HG03064 (cell line): ENCODE results near the gene GLIS1.
"Not testable (repeated sequence)": the region's sequence is repeated elsewhere in the genome, so short reads cannot be mapped to it uniquely, and the experiment has no call there.

Source experiments
- ATAC-seq: cut with Tn5 transposase; IDR thresholded peaks from one replicate; pipeline ENCODE4 v1.9.1; 2021; ENCODE audit warnings: low read depth; ENCODE audit not compliant: unreplicated experiment

GLIS1 gene

DNA sequence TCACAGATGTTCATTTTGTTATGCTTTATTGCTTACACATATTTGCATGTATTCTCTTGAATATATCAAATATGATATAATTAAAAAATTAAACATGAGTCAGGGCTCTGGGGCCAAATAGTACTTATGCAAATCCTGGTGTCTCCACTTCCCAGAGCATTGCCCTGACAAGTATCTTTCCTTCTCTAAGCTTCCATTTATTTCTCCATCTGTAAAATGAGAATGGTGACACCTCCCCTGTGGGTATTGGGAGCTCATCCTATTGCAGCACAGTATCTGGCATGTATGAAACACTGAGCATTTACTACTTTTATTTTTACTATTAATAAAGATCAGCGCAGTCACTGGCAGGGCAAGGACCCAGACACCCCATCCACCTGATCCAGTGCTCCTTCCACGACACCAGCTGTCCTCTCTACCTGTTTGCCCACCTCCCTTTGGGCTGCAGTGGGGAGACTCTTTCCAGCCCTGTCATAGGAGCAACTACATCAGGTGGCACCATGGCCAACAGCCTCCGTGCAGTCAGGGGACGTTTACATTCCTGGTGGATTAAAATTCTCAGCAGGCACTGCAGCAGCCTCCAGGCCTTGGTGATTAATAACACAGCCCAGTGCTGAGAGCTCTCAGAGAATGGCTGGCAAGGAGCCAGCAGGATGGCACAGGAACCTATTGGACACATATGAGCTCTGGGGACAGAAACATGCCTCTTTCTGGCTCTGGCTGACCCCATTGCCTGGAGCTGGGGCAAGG is 166.7 kb downstream of the GLIS1 start:
- ATAC-seq, result no peak

- ATAC-seq, result no peak
These were observed 170.4 kb downstream of the GLIS1 start for GRCh38 chr1:53568540-53568939.

DNA sequence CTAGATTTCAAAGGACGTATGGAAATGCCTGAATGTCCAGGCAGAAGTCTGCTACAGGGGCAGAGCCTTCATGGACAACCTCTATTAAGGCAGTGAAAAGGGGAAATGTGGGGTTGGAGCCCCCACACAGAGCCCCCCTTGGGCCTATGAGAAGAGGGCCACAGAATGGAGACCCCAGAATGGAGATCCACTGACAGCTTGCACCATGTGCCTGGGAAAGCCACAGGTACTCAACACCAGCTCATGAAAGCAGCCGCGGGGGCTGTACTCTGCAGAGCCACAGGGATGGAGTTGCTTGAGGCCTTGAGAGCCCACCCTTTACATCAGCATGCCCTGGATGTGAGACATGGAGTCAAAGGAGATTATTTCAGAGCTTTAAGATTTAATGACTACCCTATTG is 171.1 kb downstream of the GLIS1 start:
- ATAC-seq, result no peak

DNA sequence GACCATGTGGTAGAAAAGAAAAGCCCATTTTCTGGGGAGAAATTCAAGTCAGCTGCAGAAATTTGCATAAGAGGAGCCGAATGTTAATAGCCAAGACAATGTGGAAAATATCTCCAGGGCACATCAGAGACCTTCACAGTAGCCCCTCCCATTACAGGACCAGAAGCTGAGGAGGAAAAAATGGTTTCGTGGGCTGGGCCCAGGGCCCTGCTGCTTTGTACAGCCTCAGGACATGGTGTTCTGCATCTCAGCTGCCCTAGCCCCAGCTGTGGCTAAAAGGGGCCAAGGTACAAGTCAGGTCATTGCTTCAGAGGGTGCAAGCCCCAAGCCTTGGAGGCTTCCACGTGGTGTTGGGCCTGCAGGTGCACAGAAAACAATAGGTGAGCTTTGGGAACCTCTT is 171.5 kb downstream of the GLIS1 start:
- no peak for ATAC-seq

GRCh38 chr1:53563611-53564010 is 175.4 kb downstream of the GLIS1 start:
- no peak for ATAC-seq

DNA sequence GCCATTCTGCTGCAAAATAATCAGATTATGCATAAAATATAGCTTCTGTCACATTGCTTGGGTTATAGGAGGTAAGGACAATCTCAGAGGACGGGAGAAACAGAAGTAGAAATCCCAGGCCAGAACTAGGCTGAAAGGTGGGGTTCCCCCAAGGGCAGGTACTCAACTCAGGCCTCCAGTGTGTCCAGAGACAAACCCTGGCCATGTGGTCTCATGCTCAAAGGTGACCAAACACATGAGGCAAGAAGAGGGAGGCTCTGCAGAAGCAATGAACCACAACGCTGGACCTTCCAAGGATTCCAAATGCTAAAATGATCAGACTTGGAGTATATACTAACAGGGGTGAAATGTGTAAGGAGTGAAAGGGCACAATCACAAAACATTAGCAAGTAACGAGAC is 176.0 kb downstream of the GLIS1 start:
- ATAC-seq, result no peak

DNA sequence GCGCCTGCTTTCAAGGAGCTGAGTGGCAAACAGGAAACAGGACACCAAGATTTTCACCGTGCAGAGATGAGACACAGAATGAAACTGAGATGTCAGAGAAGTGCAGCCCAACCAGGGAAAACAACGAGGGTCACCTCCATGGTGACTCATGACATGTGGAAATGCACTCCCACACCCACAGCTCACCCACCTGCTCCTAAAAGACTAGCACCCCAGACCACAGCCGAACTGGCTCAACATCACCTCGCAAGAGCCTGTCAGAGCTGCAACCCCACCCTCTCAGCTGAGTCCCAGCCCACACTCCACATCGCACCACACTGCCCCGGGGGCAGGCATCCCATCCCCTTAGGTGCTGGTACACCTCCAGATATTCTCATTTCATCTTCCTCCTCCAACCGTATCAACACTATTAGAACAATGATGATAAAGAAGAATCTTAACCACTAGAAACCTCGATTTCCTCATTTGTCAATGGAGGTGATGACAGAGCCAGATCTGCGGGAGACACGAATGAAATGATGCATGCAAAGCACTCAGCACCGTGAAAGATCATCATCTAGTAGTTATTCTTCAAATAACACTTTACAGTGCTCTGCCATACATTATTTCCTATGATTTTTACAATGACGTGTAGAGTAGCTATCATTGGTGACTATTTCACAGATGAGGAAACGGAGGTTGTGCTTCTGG is 176.5 kb downstream of the GLIS1 start:
- ATAC-seq, result no peak

DNA sequence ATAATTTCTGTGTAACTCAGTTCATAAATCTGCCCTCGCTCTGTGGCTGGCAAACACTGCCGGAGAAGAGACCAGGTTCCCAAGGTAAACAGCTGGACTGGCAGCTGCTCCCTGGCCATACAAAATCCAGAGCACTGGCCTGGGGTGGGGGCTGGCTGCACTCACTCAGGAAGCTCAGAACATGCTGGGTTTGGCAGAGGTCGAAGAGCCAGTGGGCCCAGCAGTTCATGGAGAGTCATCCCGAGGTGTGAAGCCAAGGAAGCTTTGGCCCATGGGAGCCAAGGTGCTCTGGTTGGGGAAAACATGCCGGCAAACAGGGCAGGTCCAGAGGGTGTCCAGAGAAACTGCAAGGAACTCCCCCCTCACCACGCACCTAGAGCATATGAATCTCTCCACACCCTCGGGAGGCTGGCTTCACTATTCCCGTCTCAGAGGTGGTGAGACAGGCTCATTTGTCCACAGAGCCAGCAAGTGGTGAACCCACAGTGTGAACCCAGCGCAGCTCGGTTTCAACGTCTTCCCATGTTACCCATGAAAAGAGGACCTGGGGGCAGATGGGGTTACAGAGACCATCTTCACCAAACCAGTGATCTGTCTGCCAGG is 177.4 kb downstream of the GLIS1 start:
- ATAC-seq, result no peak

DNA sequence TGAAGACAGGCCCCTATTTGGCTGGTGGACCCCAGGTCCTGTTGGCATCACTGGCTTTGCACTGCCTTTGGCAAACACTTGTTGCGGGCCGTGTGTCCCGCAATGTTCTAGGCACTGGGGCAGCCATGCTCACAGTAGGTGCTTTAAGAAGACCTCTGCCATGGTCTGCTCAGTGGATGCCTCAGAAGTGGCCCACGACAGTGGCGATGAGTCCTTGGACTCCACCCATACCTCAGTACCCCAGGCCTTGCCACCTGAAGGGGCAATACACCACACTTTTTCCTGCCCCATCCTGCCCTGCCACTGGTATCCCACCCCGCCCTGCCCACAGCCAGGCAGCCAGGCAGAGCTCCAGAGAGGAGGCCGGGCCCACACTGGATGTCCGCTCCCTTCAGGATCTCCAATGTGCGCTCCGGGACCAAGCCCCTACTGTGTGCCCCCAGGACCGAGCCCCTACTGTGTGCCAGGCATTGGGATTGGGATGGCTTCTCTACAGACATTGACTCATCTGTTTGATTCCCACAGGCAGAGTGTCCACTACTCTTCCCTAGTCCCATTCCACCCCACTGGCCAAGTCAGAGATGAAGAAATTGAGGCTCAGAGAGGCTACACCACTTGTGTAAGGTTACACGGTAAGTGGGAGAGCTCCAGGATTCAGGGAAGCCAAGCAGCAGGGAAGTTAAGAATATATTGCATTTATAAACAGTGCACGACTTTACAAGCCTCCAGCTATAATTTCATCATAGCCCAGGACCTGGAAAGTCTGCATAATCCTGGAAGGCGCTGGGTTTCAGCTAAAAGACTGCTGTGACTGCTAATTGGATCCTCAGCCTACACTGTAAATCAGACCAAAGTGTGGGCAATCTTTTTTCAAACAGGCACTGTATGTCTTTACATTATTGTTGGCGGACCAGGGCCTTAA is 178.1 kb downstream of the GLIS1 start:
- ATAC-seq, result no peak

DNA sequence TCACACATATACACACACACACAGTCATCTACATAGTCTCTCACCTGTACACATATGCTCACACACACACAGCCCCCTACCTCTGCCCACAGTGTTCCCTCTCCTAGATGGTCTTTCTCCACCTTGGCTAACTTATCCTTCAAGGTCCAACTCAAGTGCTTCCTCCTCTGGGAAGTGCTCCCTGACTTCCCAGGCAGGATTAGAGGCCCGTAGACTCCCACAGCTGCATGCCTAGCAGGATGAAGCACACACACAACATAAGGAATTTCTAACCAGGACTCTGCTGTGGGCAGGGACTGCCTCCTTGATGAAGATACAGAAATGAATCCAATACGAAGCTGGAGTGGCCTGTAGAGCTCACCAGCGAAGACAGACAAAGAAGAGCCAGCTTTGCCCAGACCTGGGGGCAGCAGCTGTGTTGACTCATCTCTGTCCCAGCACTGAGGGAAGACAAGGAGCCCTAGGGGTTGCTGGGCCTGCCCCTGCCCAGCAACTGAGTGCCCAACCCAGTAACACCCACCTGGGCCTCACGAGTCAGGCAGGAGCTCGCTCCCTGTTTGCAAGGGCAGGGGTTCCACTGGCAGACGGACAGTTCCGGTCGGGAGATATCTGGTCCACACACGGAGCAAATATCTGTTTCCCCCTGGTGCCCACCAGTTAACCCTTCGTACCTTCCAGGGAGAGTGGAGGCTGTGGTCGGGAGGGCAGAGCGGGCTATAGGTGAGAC is 178.9 kb downstream of the GLIS1 start:
- no peak for ATAC-seq

GRCh38 chr1:53559391-53559815 is 179.6 kb downstream of the GLIS1 start:
- ATAC-seq, result no peak

DNA sequence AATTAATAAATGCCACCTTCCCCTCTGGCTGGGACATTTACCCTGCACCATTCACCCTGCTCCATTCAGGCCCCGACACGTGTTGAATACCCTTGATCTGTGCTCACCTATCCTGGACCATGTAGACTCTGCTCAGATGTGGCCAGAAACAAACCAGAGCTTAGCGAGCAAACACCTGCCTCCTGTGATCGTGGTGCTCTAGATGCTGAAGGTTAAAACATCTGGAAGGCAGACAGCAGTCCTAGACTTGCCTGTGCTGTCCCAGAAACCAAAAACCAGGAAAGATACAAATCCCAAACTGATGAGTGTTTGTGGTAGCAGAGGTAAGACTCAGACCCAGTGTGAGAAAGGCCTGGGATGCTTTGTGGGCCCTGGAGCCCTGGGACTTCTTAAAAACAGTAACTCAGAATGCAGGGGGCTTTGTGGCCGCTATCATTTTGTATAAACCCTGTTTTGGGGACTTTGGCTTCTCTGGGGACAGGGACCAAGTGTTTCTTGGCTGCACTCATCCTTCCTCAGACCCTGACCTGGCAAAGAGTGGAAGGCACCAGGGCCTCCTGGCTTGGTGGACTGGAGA is 180.1 kb downstream of the GLIS1 start:
- no peak for ATAC-seq

GRCh38 chr1:53557830-53558738 is 180.9 kb downstream of the GLIS1 start:
- no peak for ATAC-seq

DNA sequence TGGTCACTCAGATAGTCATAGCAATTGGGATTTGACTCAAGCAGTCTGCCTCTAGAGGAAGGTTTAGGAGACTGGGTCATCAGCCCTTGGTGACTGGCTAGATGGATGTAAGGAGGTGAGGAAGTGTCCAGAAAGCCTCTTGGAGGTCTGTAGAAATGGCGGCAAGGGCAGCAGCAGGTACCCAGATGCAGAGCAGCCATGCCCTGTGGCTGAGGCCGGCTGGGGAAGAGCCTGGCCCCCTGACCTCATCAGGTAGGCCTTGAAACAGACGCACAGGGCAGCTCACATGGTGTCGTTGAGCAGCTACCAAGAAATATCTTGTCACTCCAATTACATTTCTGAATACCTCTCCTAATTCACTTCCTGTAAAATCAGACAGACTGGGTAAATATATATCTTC is 181.6 kb downstream of the GLIS1 start:
- no peak for ATAC-seq

DNA sequence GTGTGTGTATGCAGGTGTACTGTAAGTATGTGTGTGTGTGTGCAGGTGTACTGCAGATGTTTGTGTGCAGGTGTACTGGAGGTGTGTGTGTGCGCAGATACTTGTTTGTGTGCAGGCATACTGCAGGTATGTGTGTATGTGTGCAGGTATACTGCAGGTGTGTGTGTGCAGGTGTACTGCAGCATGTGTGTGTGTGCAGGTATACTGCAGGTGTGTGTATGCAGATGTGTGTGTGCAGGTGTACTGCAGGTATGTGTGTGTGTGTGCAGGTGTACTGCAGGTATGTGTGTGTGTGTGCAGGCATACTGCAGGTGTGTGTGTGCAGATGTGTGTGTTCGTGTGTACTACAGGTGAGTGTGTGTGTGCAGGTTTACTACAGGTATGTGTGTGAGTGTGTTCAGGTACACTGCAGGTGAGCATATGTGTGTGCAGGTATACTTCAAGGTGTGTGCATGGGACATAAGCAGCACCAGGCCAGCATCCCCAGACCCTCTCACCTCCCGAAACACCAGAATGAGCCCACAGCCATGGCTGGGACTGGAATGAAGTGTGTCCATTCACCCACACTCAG is 182.2 kb downstream of the GLIS1 start:
- ATAC-seq, result no peak

DNA sequence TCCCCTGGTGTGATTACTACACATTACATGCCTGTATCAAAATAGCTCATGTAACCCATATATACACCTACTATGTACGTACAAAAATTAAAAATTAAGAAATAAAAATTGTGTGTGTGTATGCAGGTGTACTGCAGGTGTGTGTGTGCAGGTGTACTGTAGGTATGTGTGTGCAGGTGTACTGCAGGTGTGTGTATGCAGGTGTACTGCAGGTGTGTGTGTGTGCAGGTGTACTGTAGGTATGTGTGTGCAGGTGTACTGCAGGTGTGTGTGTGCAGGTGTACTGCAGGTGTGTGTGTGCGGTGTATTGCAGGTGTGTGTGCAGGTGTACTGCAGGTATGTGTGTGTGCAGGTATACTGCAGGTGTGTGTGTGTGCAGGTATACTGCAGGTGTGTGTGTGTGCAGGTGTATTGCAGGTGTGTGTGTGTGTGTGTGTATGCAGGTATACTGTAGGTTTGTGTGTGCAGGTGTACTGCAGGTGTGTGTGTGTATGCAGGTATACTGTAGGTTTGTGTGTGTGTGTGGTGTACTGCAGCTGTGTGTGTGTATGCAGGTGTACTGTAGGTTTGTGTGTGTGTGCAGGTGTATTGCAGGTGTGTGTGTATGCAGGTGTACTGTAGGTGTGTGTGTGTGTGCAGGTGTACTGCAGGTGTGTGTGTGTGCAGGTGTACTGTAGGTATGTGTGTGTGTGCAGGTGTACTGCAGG is 183.2 kb downstream of the GLIS1 start:
- not testable (repeated sequence) for ATAC-seq

- no peak for ATAC-seq
These were observed 184.2 kb downstream of the GLIS1 start for GRCh38 chr1:53554592-53555305.
